Measurements from ENCODE around the gene RRAS. TPM values are rescaled to one million over a fixed set of nuclear protein-coding genes. Genes with fewer than 3 reads are reported as not detected.
A peak's percentile ranks its signal among the peaks of the same experiment; 100 is the strongest.

The RRAS gene
- total RNA-seq, 5 donors from 2014 or later (not counting 1 experiment from before 2014, with no cell fraction given) = 8.5 to 15.4 (median 13.0) TPM

GRCh38 chr19:49614096-49614833, 25.7 kb downstream of the RRAS start:
- Mint-ChIP-seq H3K4me3 (peak overlapping the region in 1 of 3 donors; percentile 42), H3K9me3 (no peaks in the 10 kb centered on the region), H3K4me1 (peaks cover 19 to 23% (median 19%) of the 10 kb centered on the region in 3 donors), H3K27ac (peak overlapping the region; percentile 83 to 86), H3K36me3 (peaks cover 40% of the 10 kb centered on the region), H3K27me3 (no peaks in the 10 kb centered on the region)
- no peaks in the 10 kb centered on the region for H3K9me3 ChIP-seq
- H3K36me3 ChIP-seq (ENCODE audit: control insufficient read depth in 2 of 2, extremely low read depth in 1 of 2, insufficient read depth in 1 of 2, low read length in 1 of 2) = peaks cover 45 to 64% of the 10 kb centered on the region in 2 donors
- peaks cover 0 to 26% of the 10 kb centered on the region in 2 experiments for H3K4me1 ChIP-seq (ENCODE audit: control insufficient read depth in 1 of 2, extremely low read depth in 1 of 2, insufficient read depth in 2 of 2, low read length in 2 of 2)
- POLR2A ChIA-PET = no interaction called here
- CTCF ChIA-PET = no interaction called here
- no peaks in the 10 kb centered on the region for H3K27me3 ChIP-seq (replicated peaks in 1 of 2; ENCODE audit: control insufficient read depth in 2 of 2, extremely low read depth in 1 of 2, insufficient read depth in 2 of 2, low read length in 1 of 2)
- DNase-seq (no peak), ATAC-seq (replicated peaks in 1 of 4) (peak in 1 of 4 experiments; percentile 40)
- 62% methylated on average over 12 of the region's 19 CpGs for WGBS (ENCODE audit: insufficient coverage)
- H3K27ac ChIP-seq (ENCODE audit: low read length) = peak overlapping the region; percentile 1
- no peak overlapping the region for H3K4me3 ChIP-seq (ENCODE audit: control insufficient read depth in 1 of 2, extremely low read depth in 1 of 2, low read length in 1 of 2)

- Mint-ChIP-seq H3K27ac (peak overlapping the region in 1 of 2 donors; percentile 66), H3K27me3 (no peaks in the 10 kb centered on the region), H3K9me3 (no peaks in the 10 kb centered on the region), H3K4me1 (peaks cover 19 to 20% (median 20%) of the 10 kb centered on the region in 3 donors), H3K36me3 (peaks cover 35% of the 10 kb centered on the region), H3K4me3 (no peak overlapping the region)
- ChIA-PET POLR2A (no interaction called here), CTCF (no interaction called here)
- no peaks in the 10 kb centered on the region for H3K27me3 ChIP-seq (replicated peaks in 1 of 2; ENCODE audit: control insufficient read depth in 2 of 2, extremely low read depth in 1 of 2, insufficient read depth in 2 of 2, low read length in 1 of 2)
- peaks cover 50 to 72% of the 10 kb centered on the region in 2 donors for H3K36me3 ChIP-seq (ENCODE audit: control insufficient read depth in 2 of 2, extremely low read depth in 1 of 2, insufficient read depth in 1 of 2, low read length in 1 of 2)
- DNase-seq = no peak
- peaks cover 0 to 28% of the 10 kb centered on the region in 2 experiments for H3K4me1 ChIP-seq (ENCODE audit: control insufficient read depth in 1 of 2, extremely low read depth in 1 of 2, insufficient read depth in 2 of 2, low read length in 2 of 2)
- H3K4me3 ChIP-seq (ENCODE audit: control insufficient read depth in 1 of 2, extremely low read depth in 1 of 2, low read length in 1 of 2) = no peak overlapping the region
- no peak for ATAC-seq (replicated peaks in 1 of 4)
- 84% methylated on average over 4 of the region's 4 CpGs for WGBS (ENCODE audit: insufficient coverage)
- no peak overlapping the region for H3K27ac ChIP-seq (ENCODE audit: low read length)
- no peaks in the 10 kb centered on the region for H3K9me3 ChIP-seq
Observed at GRCh38 chr19:49613374-49613773, 26.6 kb downstream of the RRAS start.

- peaks cover 24 to 29% (median 25%) of the 10 kb centered on the region in 3 donors for H3K4me1 Mint-ChIP-seq
- no peak overlapping the region for H3K4me3 ChIP-seq (ENCODE audit: control insufficient read depth in 1 of 2, extremely low read depth in 1 of 2, low read length in 1 of 2)
- ATAC-seq (replicated peaks in 1 of 4) = no peak
- no peaks in the 10 kb centered on the region for H3K27me3 Mint-ChIP-seq
- 93% methylated on average over 3 of the region's 12 CpGs for WGBS (ENCODE audit: insufficient coverage)
- H3K27ac ChIP-seq (ENCODE audit: low read length) = no peak overlapping the region
- H3K9me3 ChIP-seq = no peaks in the 10 kb centered on the region
- DNase-seq = no peak
- no peak overlapping the region for H3K4me3 Mint-ChIP-seq
- no peak overlapping the region for H3K27ac Mint-ChIP-seq
- peaks cover 18 to 54% of the 10 kb centered on the region in 2 donors for H3K36me3 ChIP-seq (ENCODE audit: control insufficient read depth in 2 of 2, extremely low read depth in 1 of 2, insufficient read depth in 1 of 2, low read length in 1 of 2)
- H3K36me3 Mint-ChIP-seq = peaks cover 11% of the 10 kb centered on the region
- POLR2A ChIA-PET = no interaction called here
- peaks cover 0 to 35% of the 10 kb centered on the region in 2 experiments for H3K4me1 ChIP-seq (ENCODE audit: control insufficient read depth in 1 of 2, extremely low read depth in 1 of 2, insufficient read depth in 2 of 2, low read length in 2 of 2)
- no peaks in the 10 kb centered on the region for H3K27me3 ChIP-seq (replicated peaks in 1 of 2; ENCODE audit: control insufficient read depth in 2 of 2, extremely low read depth in 1 of 2, insufficient read depth in 2 of 2, low read length in 1 of 2)
- CTCF ChIA-PET = no interaction called here
- no peaks in the 10 kb centered on the region for H3K9me3 Mint-ChIP-seq
Observed at GRCh38 chr19:49609499-49610092, 30.3 kb downstream of the RRAS start.

DNA sequence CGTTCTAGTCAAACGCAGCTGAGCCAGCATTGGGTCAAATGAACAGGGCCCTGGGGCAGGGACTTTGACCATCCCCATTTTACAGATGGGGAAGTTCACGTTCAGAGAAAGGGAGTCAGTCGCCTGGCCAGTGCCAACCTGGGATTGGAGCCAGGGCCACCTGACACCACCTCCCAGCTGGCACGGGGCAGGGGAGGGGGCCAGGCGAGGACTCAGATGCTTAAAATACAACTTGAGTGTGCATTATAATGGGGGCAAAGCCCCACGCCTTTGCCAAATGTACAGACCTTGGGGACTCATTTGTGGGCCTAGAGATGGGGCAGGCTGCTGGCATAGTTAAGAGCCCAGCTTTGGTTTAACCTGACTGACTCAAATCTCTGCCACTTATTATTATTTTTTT, 34.3 kb downstream of the RRAS start:
- Mint-ChIP-seq H3K4me1 (peaks cover 21 to 29% (median 24%) of the 10 kb centered on the region in 3 donors), H3K27ac (peak overlapping the region in 1 of 2 donors; percentile 11), H3K27me3 (no peaks in the 10 kb centered on the region), H3K4me3 (no peak overlapping the region), H3K36me3 (peaks cover 15% of the 10 kb centered on the region), H3K9me3 (no peaks in the 10 kb centered on the region)
- POLR2A ChIA-PET = interaction anchor here in 1 of 2 donors (0.6 kb wide), 1 partner anchor 30 kb away, joined by 3 read pairs; no protein-coding TSS in a partner anchor
- Histone ChIP-seq H3K36me3 (ENCODE audit: control insufficient read depth in 2 of 2, extremely low read depth in 1 of 2, insufficient read depth in 1 of 2, low read length in 1 of 2) (peaks cover 14 to 68% of the 10 kb centered on the region in 2 donors), H3K27ac (ENCODE audit: low read length) (no peak overlapping the region), H3K27me3 (replicated peaks in 1 of 2; ENCODE audit: control insufficient read depth in 2 of 2, extremely low read depth in 1 of 2, insufficient read depth in 2 of 2, low read length in 1 of 2) (no peaks in the 10 kb centered on the region), H3K4me1 (ENCODE audit: control insufficient read depth in 1 of 2, extremely low read depth in 1 of 2, insufficient read depth in 2 of 2, low read length in 2 of 2) (peaks cover 0 to 20% of the 10 kb centered on the region in 2 experiments), H3K9me3 (no peaks in the 10 kb centered on the region), H3K4me3 (ENCODE audit: control insufficient read depth in 1 of 2, extremely low read depth in 1 of 2, low read length in 1 of 2) (no peak overlapping the region)
- 84% methylated on average over 6 of the region's 7 CpGs for WGBS (ENCODE audit: insufficient coverage)
- CTCF ChIA-PET = no interaction called here
- DNase-seq (no peak), ATAC-seq (replicated peaks in 1 of 4) (no peak)

- DNase-seq (no peak), ATAC-seq (replicated peaks in 1 of 4) (no peak)
- POLR2A ChIA-PET = no interaction called here
- WGBS (ENCODE audit: insufficient coverage) = no CpG with 5 or more reads among the region's 2 CpGs
- Histone ChIP-seq H3K4me3 (ENCODE audit: control insufficient read depth in 1 of 2, extremely low read depth in 1 of 2, low read length in 1 of 2) (no peak overlapping the region), H3K9me3 (no peaks in the 10 kb centered on the region), H3K36me3 (ENCODE audit: control insufficient read depth in 2 of 2, extremely low read depth in 1 of 2, insufficient read depth in 1 of 2, low read length in 1 of 2) (peaks cover 12 to 74% of the 10 kb centered on the region in 2 donors), H3K4me1 (ENCODE audit: control insufficient read depth in 1 of 2, extremely low read depth in 1 of 2, insufficient read depth in 2 of 2, low read length in 2 of 2) (peaks cover 0 to 17% of the 10 kb centered on the region in 2 experiments), H3K27ac (ENCODE audit: low read length) (no peak overlapping the region), H3K27me3 (replicated peaks in 1 of 2; ENCODE audit: control insufficient read depth in 2 of 2, extremely low read depth in 1 of 2, insufficient read depth in 2 of 2, low read length in 1 of 2) (no peaks in the 10 kb centered on the region)
- peaks cover 24% of the 10 kb centered on the region for H3K36me3 Mint-ChIP-seq
- CTCF ChIA-PET = no interaction called here
- no peak overlapping the region for H3K4me3 Mint-ChIP-seq
- H3K27ac Mint-ChIP-seq = no peak overlapping the region
- peaks cover 23 to 32% (median 25%) of the 10 kb centered on the region in 3 donors for H3K4me1 Mint-ChIP-seq
- no peaks in the 10 kb centered on the region for H3K27me3 Mint-ChIP-seq
- H3K9me3 Mint-ChIP-seq = no peaks in the 10 kb centered on the region
Observed at GRCh38 chr19:49602806-49603205, 37.1 kb downstream of the RRAS start.

GRCh38 chr19:49601482-49602038, 38.4 kb downstream of the RRAS start:
- no peak for DNase-seq
- H3K36me3 Mint-ChIP-seq = peaks cover 24% of the 10 kb centered on the region

More at GRCh38 chr19:49601482-49602038, 38.4 kb downstream of the RRAS start:
- Mint-ChIP-seq H3K4me3 (no peak overlapping the region), H3K27ac (no peak overlapping the region), H3K9me3 (no peaks in the 10 kb centered on the region), H3K4me1 (peaks cover 19 to 29% (median 22%) of the 10 kb centered on the region in 3 donors), H3K27me3 (no peaks in the 10 kb centered on the region)
- POLR2A ChIA-PET = no interaction called here
- CTCF ChIA-PET = interaction anchor here in 1 of 2 donors (0.6 kb wide), 1 partner anchor 83 kb away, joined by 4 read pairs; no protein-coding TSS in a partner anchor
- Histone ChIP-seq H3K27ac (ENCODE audit: low read length) (no peak overlapping the region), H3K4me1 (ENCODE audit: control insufficient read depth in 1 of 2, extremely low read depth in 1 of 2, insufficient read depth in 2 of 2, low read length in 2 of 2) (peaks cover 0 to 14% of the 10 kb centered on the region in 2 experiments), H3K4me3 (ENCODE audit: control insufficient read depth in 1 of 2, extremely low read depth in 1 of 2, low read length in 1 of 2) (no peak overlapping the region), H3K9me3 (no peaks in the 10 kb centered on the region), H3K27me3 (replicated peaks in 1 of 2; ENCODE audit: control insufficient read depth in 2 of 2, extremely low read depth in 1 of 2, insufficient read depth in 2 of 2, low read length in 1 of 2) (no peaks in the 10 kb centered on the region), H3K36me3 (ENCODE audit: control insufficient read depth in 2 of 2, extremely low read depth in 1 of 2, insufficient read depth in 1 of 2, low read length in 1 of 2) (peaks cover 23 to 67% of the 10 kb centered on the region in 2 donors)
- ATAC-seq (replicated peaks in 1 of 4) = no peak
- 96% methylated on average over 28 of the region's 38 CpGs for WGBS (ENCODE audit: insufficient coverage)

Measured in T-cell (primary cell).